H1 (cell line): Measurements from ENCODE around the gene C3. TPM values are rescaled to one million over a fixed set of nuclear protein-coding genes. Genes with fewer than 3 reads are reported as not detected.

Source experiments
- CTCF ChIA-PET: fragments of 300-600 bp; sonication (Branson Sonifier 250); formaldehyde crosslinking; loops from one replicate; lab custom pipeline; 2021; ENCODE audit not compliant: partially characterized antibody; lab: Charles Lee
- POLR2A ChIA-PET: fragments of 300-600 bp; sonication (Branson Sonifier 250); formaldehyde crosslinking; loops from one replicate; lab custom pipeline; 2021; ENCODE audit warnings: inconsistent platforms; ENCODE audit not compliant: partially characterized antibody; lab: Charles Lee
- DNase-seq, 2 experiments: peaks; one replicate each; pipeline versions ENCODE4 v3.0.0 to v3.0.0-alpha.2; 2010 to 2022; ENCODE audit warnings: low spot score in 2 of 2, low read depth in 1 of 2, mixed read lengths in 1 of 2
- FAIRE-seq: peaks from 2 replicates; lab custom pipeline; 2011; peaks lifted over from hg19 to GRCh38; lab: Jason Lieb, UNC
- H2AFZ ChIP-seq: 2 replicates; pipeline ENCODE4 v1.8.1; 2012; ENCODE audit warnings: low read length, inconsistent platforms
- H2AK5ac ChIP-seq: 2 replicates; pipeline ENCODE4 v1.6.1; 2013; ENCODE audit warnings: low read depth, low read length
- H2BK120ac ChIP-seq: replicated peaks from 2 replicates; pipeline ENCODE3; 2013; ENCODE audit warnings: low read depth, low read length, inconsistent platforms
- H2BK12ac ChIP-seq: 2 replicates; pipeline ENCODE4 v1.6.1; 2013; ENCODE audit warnings: low read depth, low read length
- H2BK15ac ChIP-seq: 2 replicates; pipeline ENCODE4 v1.6.1; 2013; ENCODE audit warnings: low read length
- H2BK20ac ChIP-seq: 2 replicates; pipeline ENCODE4 v1.6.1; 2013; ENCODE audit warnings: low read length
- H2BK5ac ChIP-seq: 2 replicates; pipeline ENCODE4 v1.6.1; 2013; ENCODE audit warnings: low read depth, low read length
- H3K14ac ChIP-seq: 2 replicates; pipeline ENCODE4 v1.6.1; 2013; ENCODE audit warnings: inconsistent platforms; ENCODE audit not compliant: insufficient read length
- H3K18ac ChIP-seq: 2 replicates; pipeline ENCODE4 v1.6.1; 2013; ENCODE audit warnings: low read length; ENCODE audit errors: extremely low read depth
- H3K23ac ChIP-seq: 2 replicates; pipeline ENCODE4 v1.6.1; 2013; ENCODE audit warnings: inconsistent platforms; ENCODE audit not compliant: insufficient read length
- H3K23me2 ChIP-seq: 2 replicates; pipeline ENCODE4 v1.6.1; 2013; ENCODE audit warnings: low read depth, low read length
- H3K27ac ChIP-seq: 2 replicates; pipeline ENCODE4 v1.6.1; 2011; ENCODE audit warnings: low read depth, low read length, inconsistent platforms
- H3K27me3 ChIP-seq, 4 experiments: replicated peaks in 1 of 4; 1 replicate in 1 of 4; 2 replicates in 3 of 4; pipeline versions ENCODE4 v1.6.1 to v1.8.1; 2011 to 2013; ENCODE audit warnings: low read length in 3 of 4, mild to moderate bottlenecking in 3 of 4, inconsistent platforms in 2 of 4, mixed read lengths in 2 of 4, moderate library complexity in 1 of 4; ENCODE audit not compliant: control insufficient read depth in 3 of 4, insufficient read depth in 3 of 4; ENCODE audit errors: extremely low read depth in 1 of 4
- H3K36me3 ChIP-seq, 4 experiments: 2 replicates each; pipeline versions ENCODE4 v1.6.1 to v1.8.1; 2011 to 2013; ENCODE audit warnings: mild to moderate bottlenecking in 4 of 4, low read length in 3 of 4, moderate library complexity in 2 of 4, control low read depth in 1 of 4, inconsistent platforms in 1 of 4; ENCODE audit not compliant: insufficient read depth in 4 of 4, control insufficient read depth in 2 of 4
- H3K4ac ChIP-seq: replicated peaks from 2 replicates; pipeline ENCODE3; 2013; ENCODE audit warnings: low read length, low read depth, mixed read lengths, inconsistent platforms; ENCODE audit not compliant: insufficient read length
- H3K4me1 ChIP-seq, 4 experiments: replicated peaks in 1 of 4; 1 replicate in 1 of 4; 2 replicates in 3 of 4; pipeline versions ENCODE4 v1.6.1 to v1.8.1; 2011 to 2013; ENCODE audit warnings: low read length in 3 of 4, inconsistent platforms in 2 of 4, mixed read lengths in 1 of 4; ENCODE audit not compliant: insufficient read depth in 4 of 4, control insufficient read depth in 3 of 4
- H3K4me2 ChIP-seq, 2 experiments: 2 replicates each; pipeline versions ENCODE4 v1.6.1 to v1.8.1; 2011 to 2013; ENCODE audit warnings: low read depth in 2 of 2, low read length in 2 of 2, control low read depth in 1 of 2, inconsistent platforms in 1 of 2, mild to moderate bottlenecking in 1 of 2; ENCODE audit not compliant: insufficient read depth in 1 of 2
- H3K4me3 ChIP-seq, 4 experiments: fragments of 200-600, 300-600 bp in 1 of 4; sonication (generic), shearing (Covaris generic), sonication (Bioruptor Twin) in 1 of 4; 2 replicates each; pipeline versions ENCODE4 v1.5.1 to v1.8.1; 2011 to 2016; ENCODE audit warnings: low read length in 4 of 4, low read depth in 3 of 4, control low read depth in 2 of 4, inconsistent platforms in 2 of 4, mild to moderate bottlenecking in 2 of 4, mixed read lengths in 1 of 4, moderate library complexity in 1 of 4; ENCODE audit not compliant: insufficient read depth in 2 of 4; ENCODE audit errors: extremely low read depth in 1 of 4
- H3K56ac ChIP-seq: replicated peaks from 2 replicates; pipeline ENCODE3; 2013; ENCODE audit warnings: low read depth, mild to moderate bottlenecking, mixed read lengths, low read length, inconsistent platforms; ENCODE audit not compliant: insufficient read length
- H3K79me1 ChIP-seq: 2 replicates; pipeline ENCODE4 v1.6.1; 2013; ENCODE audit warnings: low read depth, low read length, control low read depth
- H3K79me2 ChIP-seq, 2 experiments: 2 replicates each; pipeline versions ENCODE4 v1.6.1 to v1.8.1; 2012 to 2013; ENCODE audit warnings: low read length in 2 of 2, mild to moderate bottlenecking in 2 of 2, inconsistent platforms in 1 of 2; ENCODE audit not compliant: insufficient read depth in 2 of 2, control insufficient read depth in 1 of 2
- H3K9ac ChIP-seq, 4 experiments: replicated peaks in 1 of 4; 1 replicate in 1 of 4; 2 replicates in 3 of 4; pipeline versions ENCODE4 v1.6.1 to v1.8.1; 2011 to 2013; ENCODE audit warnings: low read depth in 3 of 4, low read length in 3 of 4, control low read depth in 2 of 4, mild to moderate bottlenecking in 2 of 4, moderate library complexity in 2 of 4, inconsistent platforms in 1 of 4; ENCODE audit errors: extremely low read depth in 1 of 4
- H3K9me3 ChIP-seq, 2 experiments: 2 replicates each; pipeline versions ENCODE4 v1.6.1 to v1.8.1; 2012 to 2013; ENCODE audit warnings: mild to moderate bottlenecking in 2 of 2, moderate library complexity in 2 of 2, control low read depth in 1 of 2, inconsistent platforms in 1 of 2, low read depth in 1 of 2, low read length in 1 of 2, mixed read lengths in 1 of 2; ENCODE audit not compliant: insufficient read depth in 2 of 2
- H4K20me1 ChIP-seq, 2 experiments: replicated peaks in 1 of 2; 2 replicates each; pipeline versions ENCODE3 to v1.8.1; 2011 to 2013; ENCODE audit warnings: inconsistent platforms in 2 of 2, low read length in 2 of 2, mild to moderate bottlenecking in 1 of 2; ENCODE audit not compliant: insufficient read depth in 2 of 2, control insufficient read depth in 1 of 2
- H4K5ac ChIP-seq: 2 replicates; pipeline ENCODE4 v1.6.1; 2013; ENCODE audit warnings: low read length, low read depth, mixed read lengths, inconsistent platforms; ENCODE audit not compliant: insufficient read length
- H4K8ac ChIP-seq: 2 replicates; pipeline ENCODE4 v1.8.0; 2013; ENCODE audit warnings: mild to moderate bottlenecking, moderate library complexity, low read length, inconsistent platforms; ENCODE audit not compliant: insufficient read depth; ENCODE audit errors: extremely low read depth
- H4K91ac ChIP-seq: replicated peaks from 2 replicates; pipeline ENCODE3; 2013; ENCODE audit warnings: low read length, mixed read lengths, inconsistent platforms; ENCODE audit not compliant: insufficient read length
- CREB1 ChIP-seq: IDR thresholded peaks from 2 replicates; pipeline ENCODE4 v1.6.1; 2012; ENCODE audit warnings: inconsistent platforms
- CTCF ChIP-seq, 3 experiments: IDR thresholded peaks; 1 replicate in 2 of 3; 2 replicates in 1 of 3; pipeline versions ENCODE4 v1.5.1 to v1.6.1; 2011; ENCODE audit warnings: low read length in 3 of 3, mild to moderate bottlenecking in 3 of 3, inconsistent platforms in 2 of 3, low read depth in 1 of 3, moderate library complexity in 1 of 3; ENCODE audit not compliant: insufficient read depth in 1 of 3; ENCODE audit errors: control extremely low read depth in 1 of 3
- SIN3A ChIP-seq, 2 experiments: IDR thresholded peaks in 1 of 2; conservative IDR thresholded peaks in 1 of 2; 2 replicates each; pipeline ENCODE4 v1.6.1; 2011 to 2012; ENCODE audit warnings: low read length in 2 of 2, improper control_type of control experiment in 1 of 2, low read depth in 1 of 2, mild to moderate bottlenecking in 1 of 2
- WGBS, 2 experiments: shearing (Covaris generic) in 1 of 2; methylation state at CpG; one replicate each; pipeline versions ENCODE4 v1.1.6 to v1.1.7; 2013 to 2015; ENCODE audit warnings: low lambda C conversion rate in 2 of 2, mixed read lengths in 2 of 2, inconsistent platforms in 1 of 2, low coverage in 1 of 2, missing lambda C conversion rate in 1 of 2; ENCODE audit not compliant: insufficient replicate concordance in 2 of 2, insufficient coverage in 1 of 2, insufficient read length in 1 of 2; ENCODE audit errors: extremely low coverage in 1 of 2, missing lambda C conversion rate in 1 of 2; 5-methylcytosine and 5-hydroxymethylcytosine counted together
- polyA plus RNA-seq, 7 experiments: library from polyadenylated mRNA; depleted of rRNA in 3 of 7; stranded (reverse) in 5 of 7; unstranded in 2 of 7; fragments of >200 nt in 5 of 7; fragments of 200-250 nt in 2 of 7; gene quantifications; 1 replicate in 5 of 7; 2 replicates in 1 of 7; 4 replicates in 1 of 7; pipeline versions ENCODE4 v1.2.1 to v1.2.3, GENCODE V29; 2011 to 2013; ENCODE audit warnings: missing spikeins in 2 of 7, mixed read lengths in 2 of 7
- total RNA-seq: library from RNA; stranded (reverse); fragmentation: NEBNext Ultra II Directional; extraction: Animal tissue kit (Norgen Biotek cat#: 25700); gene quantifications from 2 replicates; pipeline ENCODE4 v1.2.1, GENCODE V29; 2021

C3 gene
- total and polyA plus RNA-seq, 2 of the 8 experiments (the other 6 are each of a cell fraction or from before 2014, with no cell fraction given), result 6.4 to 12.8 TPM

GRCh38 chr19:6707658-6708018, 12.8 kb downstream of the C3 start:
- POLR2A ChIA-PET, result no interaction called here
- 90% methylated on average over 7 of the region's 16 CpGs; no CpG with 5 or more reads in 1 of the 2 experiments for WGBS, 2 experiments

More at GRCh38 chr19:6707658-6708018, 12.8 kb downstream of the C3 start:
- no peak overlapping the region for H2BK120ac ChIP-seq
- CTCF ChIA-PET, result interaction anchor here (0.5 kb wide), 1 partner anchor 61 kb away, joined by 3 read pairs; no protein-coding TSS in a partner anchor
- H2BK12ac ChIP-seq, result no peak overlapping the region
- H3K14ac ChIP-seq, result no peak overlapping the region
- H2AFZ ChIP-seq, result no peak overlapping the region
- H3K56ac ChIP-seq, result no peak overlapping the region
- H3K18ac ChIP-seq, result no peak overlapping the region
- peaks cover 0 to 8% (median 2%) of the 10 kb centered on the region in 4 experiments; a peak in 4 of 7 replicates for H3K4me1 ChIP-seq
- TF ChIP-seq SIN3A (conservative IDR thresholded peaks at IDR 0.05 in 1 of 2, IDR thresholded peaks at IDR 0.05 in 1 of 2; ENCODE audit: low read depth in 1 of 2, low read length in 2 of 2), result no peak
- no peak for TF ChIP-seq CREB1
- peak in 1 of 3 experiments; percentile 3; a peak in 1 of 4 replicates for TF ChIP-seq CTCF (IDR thresholded peaks at IDR 0.05; ENCODE audit: control extremely low read depth in 1 of 3, insufficient read depth in 1 of 3, low read depth in 1 of 3, low read length in 3 of 3)
- 0 out of 2 replicates have a peak overlapping the region, but pooled peaks have one; percentile 36 for H4K8ac ChIP-seq
- no peak overlapping the region for H3K4me3 ChIP-seq
- H2BK20ac ChIP-seq, result no peak overlapping the region
- H3K4me2 ChIP-seq, result no peak overlapping the region
- no peak overlapping the region for H2BK15ac ChIP-seq
- H3K79me2 ChIP-seq, result no peaks in the 10 kb centered on the region
- H4K5ac ChIP-seq, result no peak overlapping the region
- H3K9me3 ChIP-seq, result no peaks in the 10 kb centered on the region
- DNase-seq, result no peak
- H3K27me3 ChIP-seq, result peaks cover 0 to 22% (median 18%) of the 10 kb centered on the region in 4 experiments; a peak in 6 of 7 replicates
- no peaks in the 10 kb centered on the region for H3K79me1 ChIP-seq
- H2AK5ac ChIP-seq, result no peak overlapping the region
- H4K20me1 ChIP-seq, result no peaks in the 10 kb centered on the region
- no peak overlapping the region for H4K91ac ChIP-seq
- H3K23ac ChIP-seq, result no peak overlapping the region
- H3K27ac ChIP-seq, result no peak overlapping the region
- no peak overlapping the region for H3K4ac ChIP-seq
- FAIRE-seq, result no peak
- H2BK5ac ChIP-seq, result no peak overlapping the region
- peaks cover 9% of the 10 kb centered on the region for H3K23me2 ChIP-seq
- H3K9ac ChIP-seq, result no peak overlapping the region
- no peaks in the 10 kb centered on the region for H3K36me3 ChIP-seq
